Measurements from ENCODE around the gene ITSN2.

Gene ITSN2

DNA sequence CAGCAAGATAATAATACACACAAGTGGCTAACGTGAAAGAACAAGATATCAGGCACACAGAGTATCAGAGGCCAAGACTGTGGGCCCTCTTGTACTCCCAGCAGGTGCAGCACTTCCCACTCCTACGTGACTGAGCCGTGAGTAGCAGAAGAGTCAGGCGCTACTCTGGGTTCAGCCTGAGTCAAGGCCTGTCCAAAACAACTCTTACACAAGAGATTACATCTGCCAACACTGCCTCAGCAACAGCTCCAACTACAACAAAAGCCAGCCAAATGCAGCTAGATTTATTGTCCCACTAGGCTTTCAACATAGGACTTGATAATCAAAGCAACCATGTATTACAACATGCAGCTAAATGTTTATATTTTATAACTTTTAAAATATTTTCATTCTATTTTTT is 56.2 kb downstream of the ITSN2 start:
- TF ChIP-seq, protein P1, sequence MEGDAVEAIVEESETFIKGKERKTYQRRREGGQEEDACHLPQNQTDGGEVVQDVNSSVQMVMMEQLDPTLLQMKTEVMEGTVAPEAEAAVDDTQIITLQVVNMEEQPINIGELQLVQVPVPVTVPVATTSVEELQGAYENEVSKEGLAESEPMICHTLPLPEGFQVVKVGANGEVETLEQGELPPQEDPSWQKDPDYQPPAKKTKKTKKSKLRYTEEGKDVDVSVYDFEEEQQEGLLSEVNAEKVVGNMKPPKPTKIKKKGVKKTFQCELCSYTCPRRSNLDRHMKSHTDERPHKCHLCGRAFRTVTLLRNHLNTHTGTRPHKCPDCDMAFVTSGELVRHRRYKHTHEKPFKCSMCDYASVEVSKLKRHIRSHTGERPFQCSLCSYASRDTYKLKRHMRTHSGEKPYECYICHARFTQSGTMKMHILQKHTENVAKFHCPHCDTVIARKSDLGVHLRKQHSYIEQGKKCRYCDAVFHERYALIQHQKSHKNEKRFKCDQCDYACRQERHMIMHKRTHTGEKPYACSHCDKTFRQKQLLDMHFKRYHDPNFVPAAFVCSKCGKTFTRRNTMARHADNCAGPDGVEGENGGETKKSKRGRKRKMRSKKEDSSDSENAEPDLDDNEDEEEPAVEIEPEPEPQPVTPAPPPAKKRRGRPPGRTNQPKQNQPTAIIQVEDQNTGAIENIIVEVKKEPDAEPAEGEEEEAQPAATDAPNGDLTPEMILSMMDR (conservative IDR thresholded peaks at IDR 0.05; ENCODE audit: control insufficient read depth, insufficient read depth, low read depth, low read length): no peak
- no peak overlapping the region for H3K4me3 ChIP-seq (ENCODE audit: control insufficient read depth, low read depth, low read length)
- DNase-seq (ENCODE audit: low read depth): peak; percentile 98

DNA sequence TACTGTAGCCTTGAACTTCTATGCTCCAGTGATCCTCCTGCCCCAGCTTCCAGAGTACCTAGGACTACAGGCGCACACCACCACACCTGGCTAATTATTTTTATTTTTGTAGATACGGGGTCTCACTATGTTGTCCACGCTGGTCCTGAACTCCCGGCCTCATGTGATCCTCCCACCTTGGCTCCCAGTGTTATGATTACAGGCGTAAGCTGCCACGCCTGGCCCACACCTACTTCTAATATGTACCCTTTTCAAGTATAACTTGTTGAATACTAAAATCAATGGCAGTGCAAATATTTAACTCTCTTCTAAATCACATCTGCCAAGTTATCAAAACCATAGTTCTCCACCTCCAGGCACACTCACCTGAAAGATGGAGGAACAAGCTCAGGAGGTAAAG is 58.7 kb downstream of the ITSN2 start:
- no peak for DNase-seq (ENCODE audit: low read depth)
- H3K4me3 ChIP-seq (ENCODE audit: control insufficient read depth, low read depth, low read length): no peak overlapping the region
- TF ChIP-seq, protein P1 (conservative IDR thresholded peaks at IDR 0.05; ENCODE audit: control insufficient read depth, insufficient read depth, low read depth, low read length): no peak

DNA sequence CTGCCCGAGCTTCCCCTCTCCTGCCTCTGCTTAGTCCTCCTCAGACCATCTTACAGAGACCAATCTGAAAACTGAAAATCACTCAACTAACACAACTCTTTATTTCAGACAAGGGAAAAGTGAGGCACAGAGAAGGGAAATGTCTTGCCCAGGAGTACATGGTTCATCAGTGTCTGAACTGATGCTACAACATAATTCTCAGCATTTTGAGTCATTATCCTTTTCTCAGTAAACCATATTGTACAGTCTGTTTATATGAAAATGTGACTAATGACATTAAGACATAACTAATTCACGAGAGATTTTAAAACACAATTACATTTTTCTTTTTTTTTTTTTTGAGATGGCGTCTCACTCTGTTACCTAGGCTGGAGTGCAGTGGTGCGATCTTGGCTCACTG is 62.7 kb downstream of the ITSN2 start:
- TF ChIP-seq, protein P1 (conservative IDR thresholded peaks at IDR 0.05; ENCODE audit: control insufficient read depth, insufficient read depth, low read depth, low read length): no peak
- H3K4me3 ChIP-seq (ENCODE audit: control insufficient read depth, low read depth, low read length): no peak overlapping the region

DNA sequence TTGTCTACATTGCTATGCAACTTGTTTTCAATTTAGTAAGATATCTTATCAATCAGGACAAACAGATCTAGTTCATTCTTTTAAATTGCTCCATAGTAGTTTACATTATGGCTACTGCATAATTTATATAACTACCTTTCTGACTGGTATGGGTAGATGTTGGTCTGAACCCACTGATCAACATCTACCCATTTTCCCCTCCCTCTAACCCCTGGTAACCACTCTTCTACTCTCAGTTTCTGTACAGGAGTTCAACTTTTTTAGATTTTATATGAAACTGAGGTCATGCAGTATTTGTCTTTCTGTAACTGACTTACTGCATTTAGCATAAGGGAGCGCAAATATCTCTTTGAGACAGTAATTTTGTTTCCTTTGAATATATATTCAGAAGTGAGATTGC is 73.2 kb downstream of the ITSN2 start:
- TF ChIP-seq, protein P1 (conservative IDR thresholded peaks at IDR 0.05; ENCODE audit: control insufficient read depth, insufficient read depth, low read depth, low read length): no peak
- DNase-seq (ENCODE audit: low read depth): no peak
- H3K4me3 ChIP-seq (ENCODE audit: control insufficient read depth, low read depth, low read length): no peak overlapping the region

More for the DNA sequence above, 62.7 kb downstream of the ITSN2 start:
- DNase-seq (ENCODE audit: low read depth): no peak

DNA sequence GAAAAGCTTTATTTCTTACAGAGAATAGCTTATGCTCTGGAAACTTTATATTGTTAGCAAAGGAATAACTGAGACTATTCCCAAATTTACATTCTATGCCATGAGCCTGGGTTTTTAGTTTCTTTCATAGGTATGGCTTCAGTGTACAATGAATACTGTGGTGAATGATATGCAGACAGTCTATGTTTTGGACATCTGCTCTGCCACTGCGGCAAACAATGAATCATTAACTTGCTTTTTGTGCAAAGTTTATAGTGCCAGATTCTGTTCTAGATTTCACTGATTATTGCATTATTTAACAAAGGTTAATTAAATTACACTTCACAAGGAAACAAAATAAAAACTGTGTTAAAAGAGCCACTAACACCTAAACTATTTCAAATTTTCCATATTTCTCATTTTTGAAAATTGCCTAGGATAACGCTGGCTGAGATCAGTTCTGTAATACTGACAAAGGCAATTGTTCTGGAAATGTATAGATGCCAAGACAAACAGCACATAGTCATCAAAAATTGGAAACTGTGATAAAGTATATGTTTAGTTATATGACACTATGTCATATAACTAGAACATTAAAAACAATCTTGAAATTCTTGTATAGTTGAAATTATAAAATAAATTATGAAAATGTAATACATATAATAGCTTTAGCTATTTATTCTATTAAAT is 74.7 kb downstream of the ITSN2 start:
- TF ChIP-seq, protein P1 (conservative IDR thresholded peaks at IDR 0.05; ENCODE audit: control insufficient read depth, insufficient read depth, low read depth, low read length): no peak
- no peak for DNase-seq (ENCODE audit: low read depth)
- no peak overlapping the region for H3K4me3 ChIP-seq (ENCODE audit: control insufficient read depth, low read depth, low read length)

DNA sequence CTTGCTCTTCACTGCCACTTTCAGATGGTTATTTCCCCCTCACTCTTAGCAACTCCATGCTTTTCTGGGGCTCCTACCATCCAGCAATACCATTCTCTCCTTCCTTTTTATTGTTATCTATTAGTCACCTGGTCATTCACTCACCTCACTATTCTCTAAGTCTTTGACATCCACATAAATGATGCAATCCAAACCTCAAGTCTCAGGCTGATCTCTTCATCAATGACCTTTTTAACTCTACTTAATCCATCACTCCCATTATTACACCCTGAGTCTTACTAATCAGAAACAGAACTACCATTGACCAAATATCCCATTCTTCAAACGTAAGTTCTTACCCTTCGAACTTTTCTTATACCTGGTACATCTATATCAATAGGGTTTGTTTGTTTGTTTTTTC is 79.7 kb downstream of the ITSN2 start:
- TF ChIP-seq, protein P1 (conservative IDR thresholded peaks at IDR 0.05; ENCODE audit: control insufficient read depth, insufficient read depth, low read depth, low read length): no peak
- DNase-seq (ENCODE audit: low read depth): no peak
- H3K4me3 ChIP-seq (ENCODE audit: control insufficient read depth, low read depth, low read length): no peak overlapping the region

DNA sequence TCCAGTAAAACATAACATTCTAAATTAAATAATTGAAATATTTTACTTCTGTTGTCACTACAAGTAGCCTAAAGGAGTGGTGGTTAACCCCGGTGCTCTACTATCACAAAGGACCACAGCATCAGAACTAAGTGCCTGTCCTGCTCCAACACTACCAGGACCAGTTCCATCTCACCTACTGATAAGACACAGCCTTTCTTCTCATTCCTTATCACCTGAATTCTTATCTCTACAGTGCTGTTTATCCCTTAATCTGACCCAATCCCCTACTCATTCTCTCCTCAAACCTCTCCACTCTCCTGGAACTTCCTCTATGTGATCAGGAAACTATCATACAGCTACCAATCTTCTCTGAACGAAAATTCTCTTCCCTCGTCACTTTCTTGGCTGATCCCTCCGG is 80.2 kb downstream of the ITSN2 start:
- H3K4me3 ChIP-seq (ENCODE audit: control insufficient read depth, low read depth, low read length): no peak overlapping the region
- TF ChIP-seq, protein P1 (conservative IDR thresholded peaks at IDR 0.05; ENCODE audit: control insufficient read depth, insufficient read depth, low read depth, low read length): no peak
- no peak for DNase-seq (ENCODE audit: low read depth)

Data from fibroblast of mammary gland (primary cell).